ENCODE data around the gene UGT1A10.

DNA sequence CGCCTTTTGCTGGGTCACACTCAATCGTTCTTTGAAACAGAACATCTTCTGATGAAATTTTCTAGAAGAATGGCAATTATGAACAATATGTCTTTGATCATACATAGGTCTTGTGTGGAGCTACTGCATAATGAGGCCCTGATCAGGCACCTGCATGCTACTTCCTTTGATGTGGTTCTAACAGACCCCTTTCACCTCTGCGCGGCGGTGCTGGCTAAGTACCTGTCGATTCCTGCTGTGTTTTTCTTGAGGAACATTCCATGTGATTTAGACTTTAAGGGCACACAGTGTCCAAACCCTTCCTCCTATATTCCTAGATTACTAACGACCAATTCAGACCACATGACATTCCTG lies 77.0 kb downstream of the UGT1A10 start:
- TF ChIP-seq, protein P1, sequence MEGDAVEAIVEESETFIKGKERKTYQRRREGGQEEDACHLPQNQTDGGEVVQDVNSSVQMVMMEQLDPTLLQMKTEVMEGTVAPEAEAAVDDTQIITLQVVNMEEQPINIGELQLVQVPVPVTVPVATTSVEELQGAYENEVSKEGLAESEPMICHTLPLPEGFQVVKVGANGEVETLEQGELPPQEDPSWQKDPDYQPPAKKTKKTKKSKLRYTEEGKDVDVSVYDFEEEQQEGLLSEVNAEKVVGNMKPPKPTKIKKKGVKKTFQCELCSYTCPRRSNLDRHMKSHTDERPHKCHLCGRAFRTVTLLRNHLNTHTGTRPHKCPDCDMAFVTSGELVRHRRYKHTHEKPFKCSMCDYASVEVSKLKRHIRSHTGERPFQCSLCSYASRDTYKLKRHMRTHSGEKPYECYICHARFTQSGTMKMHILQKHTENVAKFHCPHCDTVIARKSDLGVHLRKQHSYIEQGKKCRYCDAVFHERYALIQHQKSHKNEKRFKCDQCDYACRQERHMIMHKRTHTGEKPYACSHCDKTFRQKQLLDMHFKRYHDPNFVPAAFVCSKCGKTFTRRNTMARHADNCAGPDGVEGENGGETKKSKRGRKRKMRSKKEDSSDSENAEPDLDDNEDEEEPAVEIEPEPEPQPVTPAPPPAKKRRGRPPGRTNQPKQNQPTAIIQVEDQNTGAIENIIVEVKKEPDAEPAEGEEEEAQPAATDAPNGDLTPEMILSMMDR (IDR thresholded peaks at IDR 0.05; ENCODE audit: low read depth, low read length, poor library complexity, severe bottlenecking): no peak
- TF ChIP-seq EZH2phosphoT487 (IDR thresholded peaks at IDR 0.05; ENCODE audit: borderline replicate concordance, low read length): no peak

Measured in DOHH2 (cell line).